Activated T-cell treated with anti-CD3 and anti-CD28 coated beads, Interleukin-2, amount 50 U/mL, for 24 hours (primary cell): ENCODE measurements around the gene CETP.
"Not testable (repeated sequence)": the region's sequence is repeated elsewhere in the genome, so short reads cannot be mapped to it uniquely, and the experiment has no call there.

Source experiments
- DNase-seq: peaks from one replicate; pipeline ENCODE4 v3.0.0-alpha.2; 2020
- H3K27ac Mint-ChIP-seq: 2 replicates; pipeline ENCODE4 v1.8.0; 2020; ENCODE audit warnings: mild to moderate bottlenecking, mixed read lengths
- H3K27me3 Mint-ChIP-seq: 2 replicates; pipeline ENCODE4 v1.8.0; 2020; ENCODE audit warnings: mixed read lengths
- H3K36me3 Mint-ChIP-seq: 2 replicates; pipeline ENCODE4 v1.8.0; 2020; ENCODE audit warnings: low read depth, mixed read lengths
- H3K4me1 Mint-ChIP-seq: 2 replicates; pipeline ENCODE4 v1.8.0; 2020; ENCODE audit warnings: low read depth, mixed read lengths
- H3K4me3 Mint-ChIP-seq: 2 replicates; pipeline ENCODE4 v1.8.0; 2020; ENCODE audit warnings: mild to moderate bottlenecking, moderate library complexity, mixed read lengths
- H3K9me3 Mint-ChIP-seq: 2 replicates; pipeline ENCODE4 v1.8.0; 2020; ENCODE audit warnings: mixed read lengths

CETP gene

GRCh38 chr16:56988948-56989945 lies 27.5 kb downstream of the CETP start, which contains the start of gene NLRC5:
Gene NLRC5, plus strand, starts transcription at chr16:56989557. Its CDS starts 31,156 bp downstream, at chr16:57020713.
- H3K27me3 Mint-ChIP-seq: no peaks in the 10 kb centered on the region
- peaks cover 70% of the 10 kb centered on the region for H3K4me1 Mint-ChIP-seq
- peak within 1 kb of the TSS; percentile 100 for H3K27ac Mint-ChIP-seq
- H3K4me3 Mint-ChIP-seq: peak within 1 kb of the TSS; percentile 100
- peak; percentile 94 for DNase-seq
- no peaks in the 10 kb centered on the region for H3K9me3 Mint-ChIP-seq
- H3K36me3 Mint-ChIP-seq: peaks cover 93% of the 10 kb centered on the region

GRCh38 chr16:56989988-56990387 lies 28.2 kb downstream of the CETP start:
- Mint-ChIP-seq H3K27ac (peak overlapping the region; percentile 100), H3K4me3 (peak overlapping the region; percentile 100), H3K36me3 (peaks cover 90% of the 10 kb centered on the region), H3K9me3 (no peaks in the 10 kb centered on the region), H3K27me3 (no peaks in the 10 kb centered on the region), H3K4me1 (peaks cover 70% of the 10 kb centered on the region)
- DNase-seq: peak; percentile 52

- H3K27me3 Mint-ChIP-seq: no peaks in the 10 kb centered on the region
- peaks cover 70% of the 10 kb centered on the region for H3K4me1 Mint-ChIP-seq
- peak; percentile 54 for DNase-seq
Observed at GRCh38 chr16:56990407-56991286, 28.9 kb downstream of the CETP start.

GRCh38 chr16:56992431-56992830 lies 30.7 kb downstream of the CETP start:
- DNase-seq: peak; percentile 28
- Mint-ChIP-seq H3K4me1 (peaks cover 69% of the 10 kb centered on the region), H3K36me3 (peaks cover 93% of the 10 kb centered on the region), H3K4me3 (peak overlapping the region; percentile 100), H3K27ac (peak overlapping the region; percentile 100)
- not testable (repeated sequence) for H3K9me3 Mint-ChIP-seq, H3K27me3 Mint-ChIP-seq

More at GRCh38 chr16:56990407-56991286, 28.9 kb downstream of the CETP start:
- peak overlapping the region; percentile 100 for H3K27ac Mint-ChIP-seq
- H3K36me3 Mint-ChIP-seq: peaks cover 89% of the 10 kb centered on the region
- peak overlapping the region; percentile 100 for H3K4me3 Mint-ChIP-seq
- no peaks in the 10 kb centered on the region for H3K9me3 Mint-ChIP-seq

GRCh38 chr16:56993204-56993603 lies 31.5 kb downstream of the CETP start:
- peak overlapping the region; percentile 64 for H3K4me3 Mint-ChIP-seq
- peaks cover 91% of the 10 kb centered on the region for H3K36me3 Mint-ChIP-seq
- peak overlapping the region; percentile 90 for H3K27ac Mint-ChIP-seq
- no peaks in the 10 kb centered on the region for H3K9me3 Mint-ChIP-seq
- DNase-seq: no peak
- peaks cover 68% of the 10 kb centered on the region for H3K4me1 Mint-ChIP-seq
- H3K27me3 Mint-ChIP-seq: no peaks in the 10 kb centered on the region

- no peaks in the 10 kb centered on the region for H3K9me3 Mint-ChIP-seq
- DNase-seq: peak; percentile 49
- peak overlapping the region; percentile 64 for H3K4me3 Mint-ChIP-seq
- peak overlapping the region; percentile 90 for H3K27ac Mint-ChIP-seq
- no peaks in the 10 kb centered on the region for H3K27me3 Mint-ChIP-seq
- peaks cover 77% of the 10 kb centered on the region for H3K4me1 Mint-ChIP-seq
- H3K36me3 Mint-ChIP-seq: peaks cover 91% of the 10 kb centered on the region
Observed at GRCh38 chr16:56994311-56994710, 32.6 kb downstream of the CETP start.

GRCh38 chr16:56995136-56995805 lies 33.5 kb downstream of the CETP start:
- no peaks in the 10 kb centered on the region for H3K9me3 Mint-ChIP-seq
- peaks cover 87% of the 10 kb centered on the region for H3K36me3 Mint-ChIP-seq
- DNase-seq: peak; percentile 37
- peaks cover 87% of the 10 kb centered on the region for H3K4me1 Mint-ChIP-seq
- peak overlapping the region; percentile 90 for H3K27ac Mint-ChIP-seq
- peak overlapping the region; percentile 64 for H3K4me3 Mint-ChIP-seq
- no peaks in the 10 kb centered on the region for H3K27me3 Mint-ChIP-seq

- Mint-ChIP-seq H3K27me3 (no peaks in the 10 kb centered on the region), H3K36me3 (peaks cover 84% of the 10 kb centered on the region), H3K4me1 (peaks cover 92% of the 10 kb centered on the region), H3K27ac (peak overlapping the region; percentile 100), H3K9me3 (peaks cover 2% of the 10 kb centered on the region), H3K4me3 (no peak overlapping the region)
- no peak for DNase-seq
Observed at GRCh38 chr16:56997264-56997663, 35.5 kb downstream of the CETP start.

- DNase-seq: peak; percentile 30
- Mint-ChIP-seq H3K4me1 (peaks cover 93% of the 10 kb centered on the region), H3K36me3 (peaks cover 84% of the 10 kb centered on the region), H3K27me3 (no peaks in the 10 kb centered on the region), H3K27ac (peak overlapping the region; percentile 100), H3K9me3 (peaks cover 2% of the 10 kb centered on the region), H3K4me3 (no peak overlapping the region)
Observed at GRCh38 chr16:56997931-56998330, 36.2 kb downstream of the CETP start.

GRCh38 chr16:56998352-56998751 lies 36.6 kb downstream of the CETP start:
- H3K27ac Mint-ChIP-seq: peak overlapping the region; percentile 100
- peaks cover 2% of the 10 kb centered on the region for H3K9me3 Mint-ChIP-seq
- H3K4me3 Mint-ChIP-seq: peak overlapping the region; percentile 18
- DNase-seq: peak; percentile 27
- H3K4me1 Mint-ChIP-seq: peaks cover 93% of the 10 kb centered on the region
- peaks cover 84% of the 10 kb centered on the region for H3K36me3 Mint-ChIP-seq
- H3K27me3 Mint-ChIP-seq: no peaks in the 10 kb centered on the region

GRCh38 chr16:56998861-56999260 lies 37.1 kb downstream of the CETP start:
- peak overlapping the region; percentile 100 for H3K27ac Mint-ChIP-seq
- no peaks in the 10 kb centered on the region for H3K27me3 Mint-ChIP-seq
- DNase-seq: peak; percentile 28
- peaks cover 93% of the 10 kb centered on the region for H3K4me1 Mint-ChIP-seq
- H3K36me3 Mint-ChIP-seq: peaks cover 84% of the 10 kb centered on the region
- peaks cover 2% of the 10 kb centered on the region for H3K9me3 Mint-ChIP-seq
- H3K4me3 Mint-ChIP-seq: peak overlapping the region; percentile 69

GRCh38 chr16:56999409-57000270 lies 37.9 kb downstream of the CETP start:
- Mint-ChIP-seq H3K9me3 (peaks cover 2% of the 10 kb centered on the region), H3K36me3 (peaks cover 84% of the 10 kb centered on the region)

More at GRCh38 chr16:56999409-57000270, 37.9 kb downstream of the CETP start:
- Mint-ChIP-seq H3K27ac (peak overlapping the region; percentile 100), H3K27me3 (no peaks in the 10 kb centered on the region), H3K4me1 (peaks cover 93% of the 10 kb centered on the region), H3K4me3 (peak overlapping the region; percentile 69)
- peak; percentile 71 for DNase-seq
